Globus pallidus (tissue), 1 donor: ENCODE measurements around the gene HYAL3.
A peak's percentile ranks its signal among the peaks of the same experiment; 100 is the strongest.

Experiments used
- DNase-seq: peaks from one replicate; pipeline ENCODE4 v3.0.0-alpha.2; 2015; ENCODE audit warnings: low spot score

The HYAL3 gene, protein sequence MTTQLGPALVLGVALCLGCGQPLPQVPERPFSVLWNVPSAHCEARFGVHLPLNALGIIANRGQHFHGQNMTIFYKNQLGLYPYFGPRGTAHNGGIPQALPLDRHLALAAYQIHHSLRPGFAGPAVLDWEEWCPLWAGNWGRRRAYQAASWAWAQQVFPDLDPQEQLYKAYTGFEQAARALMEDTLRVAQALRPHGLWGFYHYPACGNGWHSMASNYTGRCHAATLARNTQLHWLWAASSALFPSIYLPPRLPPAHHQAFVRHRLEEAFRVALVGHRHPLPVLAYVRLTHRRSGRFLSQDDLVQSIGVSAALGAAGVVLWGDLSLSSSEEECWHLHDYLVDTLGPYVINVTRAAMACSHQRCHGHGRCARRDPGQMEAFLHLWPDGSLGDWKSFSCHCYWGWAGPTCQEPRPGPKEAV

DNA sequence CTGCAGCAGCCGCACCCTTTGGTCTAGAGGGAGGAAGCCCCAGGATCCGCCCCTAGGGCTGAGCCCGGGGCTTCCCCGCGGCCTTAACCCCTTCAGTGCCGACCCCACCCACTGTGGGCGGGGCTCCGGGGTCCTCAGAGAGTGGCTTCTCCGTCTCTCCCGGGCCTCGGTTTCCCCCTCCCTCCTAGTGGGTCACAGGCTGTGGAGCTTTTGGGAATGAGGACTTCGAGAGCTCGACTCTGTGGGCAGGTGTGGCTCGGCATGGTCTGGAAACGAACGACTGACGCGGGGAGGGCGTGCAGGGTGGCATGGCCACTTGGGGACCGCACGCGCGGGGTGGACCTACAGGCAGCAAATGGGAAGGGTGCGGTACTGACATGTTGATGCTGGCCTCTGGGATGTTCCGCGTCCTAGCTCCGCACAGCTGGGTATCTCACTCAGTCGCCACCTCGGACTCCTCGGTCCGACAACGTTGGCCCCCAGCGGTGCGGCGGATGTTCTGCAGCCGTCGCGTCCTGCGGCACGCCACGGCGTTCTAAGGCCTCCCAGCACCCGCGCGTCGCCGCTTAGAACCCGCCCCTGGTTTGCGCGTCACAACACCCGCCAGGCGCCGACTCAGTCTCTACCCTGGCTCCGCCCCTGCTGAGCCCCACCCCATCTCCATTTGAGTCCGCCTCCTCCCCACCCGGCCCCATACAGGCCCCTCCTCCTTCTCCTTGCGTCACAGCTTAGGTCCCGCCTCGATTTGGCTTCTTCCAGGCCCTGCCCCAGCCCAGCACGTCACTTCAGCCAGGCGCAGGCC lies at the start of gene HYAL3, which contains the start of gene NAA80:
HYAL3 (minus strand) TSS at position 570 of the 802 bp plus-strand sequence. CDS start 3,803 bp downstream, outside the sequence.
NAA80 (minus strand) TSS at position 570 of the 802 bp plus-strand sequence. CDS start 1,942 bp downstream, outside the sequence.
- DNase-seq = peak; percentile 100

GRCh38 chr3:50347187-50347813 lies 48.1 kb upstream of the HYAL3 start:
- DNase-seq = peak; percentile 62

- no peak for DNase-seq
Measured at GRCh38 chr3:50345586-50346234, 46.5 kb upstream of the HYAL3 start, which contains the start of gene ZMYND10. TSS of gene ZMYND10 (minus strand) at chr3:50345732. CDS start at chr3:50345579, 153 bp downstream.

DNA sequence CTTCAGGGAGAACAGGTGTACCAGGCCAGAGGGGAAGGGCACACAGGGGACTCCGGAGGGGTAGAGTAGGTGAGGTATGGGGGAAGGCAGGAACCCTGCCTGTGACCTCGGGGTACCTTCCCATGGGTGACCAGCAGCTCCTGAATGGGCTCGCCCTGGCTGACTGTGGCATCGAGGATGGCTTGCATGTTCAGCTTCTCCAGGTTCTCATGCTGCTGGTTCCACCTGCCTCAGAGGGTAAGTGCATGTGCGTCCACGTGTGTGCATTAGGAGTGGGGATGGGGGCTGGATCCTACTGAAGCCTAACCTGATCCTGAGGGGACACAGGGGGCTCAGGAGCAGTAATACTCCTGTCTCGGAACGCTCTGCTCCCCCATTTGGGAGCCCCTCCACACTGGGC lies 45.8 kb upstream of the HYAL3 start:
- DNase-seq = no peak

- DNase-seq = no peak
Measured at GRCh38 chr3:50342813-50343633, 43.8 kb upstream of the HYAL3 start.

- DNase-seq = no peak
Measured at GRCh38 chr3:50341996-50342650, 42.9 kb upstream of the HYAL3 start.

GRCh38 chr3:50341537-50341936 lies 42.3 kb upstream of the HYAL3 start:
- no peak for DNase-seq

- no peak for DNase-seq
Measured at GRCh38 chr3:50340448-50341329, 41.5 kb upstream of the HYAL3 start, which contains the start of gene RASSF1. TSS of gene RASSF1 (minus strand) at chr3:50340836. CDS start at chr3:50340805, 31 bp downstream.

DNA sequence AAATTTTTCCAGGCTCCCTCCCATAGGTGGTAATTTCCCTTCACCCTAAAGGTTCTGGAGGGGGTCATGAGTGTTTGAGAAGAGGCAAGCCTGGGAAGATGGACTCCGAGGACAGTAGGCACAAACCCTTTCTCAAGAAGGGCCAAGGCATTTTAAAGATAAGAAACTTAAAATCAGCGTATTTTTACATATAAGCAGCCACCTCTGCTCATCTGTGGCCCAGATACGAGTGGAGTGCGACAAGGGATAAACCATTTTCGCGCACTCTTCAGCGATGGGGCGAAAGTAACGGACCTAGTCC lies 40.9 kb upstream of the HYAL3 start:
- no peak for DNase-seq

DNA sequence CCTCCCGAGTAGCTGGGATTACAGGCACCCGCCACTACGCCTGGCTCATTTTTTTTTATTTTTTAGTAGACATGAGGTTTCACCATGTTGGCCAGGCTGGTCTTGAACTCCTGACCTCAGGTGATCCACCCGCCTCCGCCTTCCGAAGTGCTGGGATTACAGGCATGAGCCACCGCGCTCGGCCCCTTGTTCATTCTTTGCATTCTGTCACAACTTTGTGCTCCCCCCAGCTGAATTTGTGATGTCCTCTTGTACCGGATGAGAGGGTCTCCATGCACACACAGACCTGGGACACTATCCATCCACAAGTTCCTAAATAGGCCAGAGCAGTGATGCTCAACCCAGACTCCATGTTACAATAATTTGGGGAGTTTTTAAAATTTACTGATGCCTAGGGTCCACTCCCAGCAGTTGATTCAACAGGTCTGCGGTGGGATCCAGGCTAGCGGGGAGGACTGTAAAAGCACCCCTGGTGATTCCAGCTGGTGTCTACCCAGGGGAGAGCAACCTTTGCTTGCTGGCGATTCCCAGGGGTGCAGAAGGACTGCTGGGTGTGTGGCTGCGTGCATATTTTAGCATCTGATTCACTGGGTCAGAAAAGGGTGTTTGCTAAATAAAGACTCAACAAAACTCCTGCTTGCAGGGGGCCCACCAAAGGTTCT lies 40.4 kb upstream of the HYAL3 start:
- DNase-seq = no peak

GRCh38 chr3:50338965-50339364 lies 39.8 kb upstream of the HYAL3 start:
- no peak for DNase-seq

GRCh38 chr3:50337175-50337861 lies 38.1 kb upstream of the HYAL3 start:
- peak; percentile 97 for DNase-seq

DNA sequence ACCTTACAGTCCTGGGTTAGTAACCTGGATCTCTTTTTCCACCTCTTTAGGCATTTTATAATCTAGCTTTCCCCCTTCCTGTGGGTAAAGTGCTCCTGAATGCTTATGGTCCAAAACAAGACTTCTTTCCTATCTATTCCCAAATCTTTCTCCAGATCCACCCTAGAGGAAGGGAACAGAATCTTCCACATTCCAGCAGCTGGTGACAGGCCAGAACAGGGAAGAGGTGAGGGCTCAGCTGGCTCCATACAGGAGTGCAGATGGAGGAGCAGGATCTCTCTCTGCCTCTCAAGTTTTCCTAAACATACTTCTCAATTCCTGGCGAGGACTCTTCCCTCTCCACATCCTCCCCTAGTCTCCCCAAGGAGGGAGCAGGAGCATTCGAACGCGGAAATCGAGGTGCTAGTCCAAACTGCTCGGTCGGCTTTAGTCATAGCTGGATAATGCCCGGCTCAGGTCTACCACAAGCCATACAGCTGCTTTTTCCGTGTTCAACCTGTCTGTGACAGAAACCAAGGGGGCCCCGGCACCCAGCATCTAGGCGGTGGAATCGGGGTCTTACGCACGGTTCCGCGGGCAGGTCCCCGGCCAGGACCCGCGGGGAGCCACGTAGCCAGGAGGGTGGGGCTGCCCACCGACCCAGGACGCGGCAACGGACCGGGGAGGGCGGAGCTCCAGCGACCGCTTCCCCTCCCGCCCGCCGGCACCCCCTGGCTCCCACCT lies 37.4 kb upstream of the HYAL3 start:
- no peak for DNase-seq

GRCh38 chr3:50334339-50335075 lies 35.3 kb upstream of the HYAL3 start:
- no peak for DNase-seq

DNA sequence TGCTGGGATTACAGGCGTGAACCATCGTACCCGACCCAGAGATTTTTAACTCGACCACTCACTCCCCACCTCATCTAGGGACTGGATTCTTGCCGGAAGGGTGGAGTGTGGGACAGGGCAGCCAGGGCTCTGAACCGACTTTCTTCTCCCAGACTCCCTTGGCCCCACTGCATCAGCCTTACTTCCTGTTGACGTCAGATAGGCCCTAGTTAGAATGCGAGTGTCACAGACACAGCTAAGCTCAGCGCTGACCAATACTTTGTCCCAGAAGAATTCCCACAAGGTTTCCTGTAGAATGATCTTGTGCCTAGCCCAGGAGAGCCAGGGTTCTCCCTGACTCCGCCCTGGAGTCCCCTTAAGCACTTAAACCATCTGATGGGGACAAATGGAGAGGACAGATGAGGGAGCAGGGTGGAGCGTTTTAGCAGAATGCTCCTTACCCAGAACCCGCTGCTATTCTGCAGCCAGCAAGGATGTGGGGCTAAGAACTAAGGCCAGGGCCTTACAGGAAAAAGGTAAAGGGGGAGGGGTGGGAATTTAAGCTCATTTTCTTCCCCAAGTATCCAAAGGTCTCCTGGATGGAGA lies 34.6 kb upstream of the HYAL3 start:
- DNase-seq = no peak

DNA sequence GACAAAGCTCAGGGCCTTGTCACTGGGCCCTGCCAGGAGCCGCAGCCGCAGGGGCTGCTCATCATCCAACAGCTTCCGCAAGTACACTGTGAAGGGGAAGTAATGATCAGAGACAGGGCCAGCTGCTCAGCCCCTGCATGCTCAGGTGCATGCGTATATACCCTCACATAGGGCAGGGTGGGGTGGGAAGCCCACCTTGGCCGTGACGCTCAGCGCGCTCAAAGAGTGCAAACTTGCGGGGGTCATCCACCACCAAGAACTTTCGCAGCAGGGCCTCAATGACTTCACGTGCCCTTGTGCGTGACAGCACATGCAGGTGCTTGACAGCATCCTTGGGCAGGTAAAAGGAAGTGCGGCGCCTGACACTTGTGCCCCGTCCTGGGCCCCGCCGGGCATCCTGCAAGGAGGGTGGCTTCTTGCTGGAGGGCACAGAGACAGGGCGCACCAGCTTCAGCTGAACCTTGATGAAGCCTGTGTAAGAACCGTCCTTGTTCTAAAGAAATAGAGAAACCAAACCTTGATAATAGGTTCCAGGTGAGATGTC lies 32.2 kb upstream of the HYAL3 start:
- no peak for DNase-seq
